GM23338 (cell line): ENCODE measurements around the gene DDRGK1.

Experiments used
- CTCF ChIP-seq, 2 experiments: fragments of 200-600 bp in 1 of 2; sonication (generic) in 1 of 2; conservative IDR thresholded peaks; 2 replicates each; pipeline versions ENCODE4 v1.5.1 to v1.6.1; 2016 to 2017; ENCODE audit warnings: antibody characterized with exemption in 2 of 2, low read depth in 2 of 2, mild to moderate bottlenecking in 2 of 2, moderate library complexity in 1 of 2
- EZH2 ChIP-seq: fragments of 200-600 bp; sonication (generic); IDR thresholded peaks from one replicate; pipeline ENCODE4 v1.8.0; 2017; ENCODE audit warnings: antibody characterized with exemption, mild to moderate bottlenecking, low read depth; ENCODE audit not compliant: unreplicated experiment
- EZH2phosphoT487 ChIP-seq: fragments of 200-600 bp; sonication (generic); IDR thresholded peaks from one replicate; pipeline ENCODE4 v1.8.1; 2018; ENCODE audit warnings: antibody characterized with exemption; ENCODE audit not compliant: unreplicated experiment
- POLR2AphosphoS5 ChIP-seq: IDR thresholded peaks from 2 replicates; pipeline ENCODE4 v1.6.1; 2016; ENCODE audit warnings: antibody characterized with exemption, low read depth
- REST ChIP-seq: IDR thresholded peaks from one replicate; pipeline ENCODE4 v1.6.1; 2018; ENCODE audit warnings: antibody characterized with exemption; ENCODE audit not compliant: unreplicated experiment
- ZNF114 ChIP-seq: fragments of 250-450 bp; sonication (Bioruptor Pico); IDR thresholded peaks from 2 replicates; pipeline ENCODE4 v1.5.0; 2020; ENCODE audit warnings: mild to moderate bottlenecking, moderate library complexity

GRCh38 chr20:3239867-3240775 is 35.6 kb upstream of the DDRGK1 start:
- TF ChIP-seq EZH2 (no peak), REST (no peak), CTCF (conservative IDR thresholded peaks at IDR 0.05; ENCODE audit: low read depth in 2 of 2) (no peak), EZH2phosphoT487 (no peak), ZNF114 (CRISPR knock-in tag) (no peak), POLR2AphosphoS5 (no peak)
